ENCODE results near the gene SDC1. TPM values are rescaled to one million over a fixed set of nuclear protein-coding genes. Genes with fewer than 3 reads are reported as not detected.

The SDC1 gene
- total RNA-seq, 1 experiment from 2014 or later, result 22.3 TPM

DNA sequence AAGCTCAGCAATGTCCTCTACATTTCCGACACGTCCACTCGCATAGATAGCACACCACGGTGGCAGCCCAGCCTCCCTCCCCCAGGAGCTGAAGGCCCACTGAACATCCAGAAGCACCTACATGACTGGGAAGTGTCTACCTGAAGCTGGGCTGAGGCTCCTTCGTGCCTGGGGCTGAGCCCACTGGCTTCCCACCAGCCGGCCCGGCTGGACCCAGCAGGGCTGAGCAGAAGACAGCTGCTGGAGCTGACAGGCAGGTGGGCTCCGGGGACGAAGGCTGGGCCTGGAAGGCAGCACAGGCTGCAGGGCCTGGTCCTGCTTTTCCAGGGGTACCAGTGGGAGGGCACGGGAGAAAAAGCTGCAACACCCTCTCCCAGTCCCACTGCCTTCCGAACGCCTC lies 13.5 kb downstream of the SDC1 start:
- H2BK15ac ChIP-seq (ENCODE audit: low read depth, low read length), result no peak overlapping the region
- H3K4me2 ChIP-seq (ENCODE audit: insufficient read depth, insufficient read length, low read length), result no peak overlapping the region
- peaks cover 34 to 52% of the 10 kb centered on the region in 2 experiments for H3K4me1 Mint-ChIP-seq
- no peaks in the 10 kb centered on the region for H3K27me3 ChIP-seq (ENCODE audit: insufficient read depth, low read length)
- H4K8ac ChIP-seq (replicated peaks; ENCODE audit: insufficient read length, low read depth, low read length), result no peak overlapping the region
- no peak overlapping the region for H3K27ac ChIP-seq (ENCODE audit: insufficient read length, low read depth, low read length)
- H3K4me3 Mint-ChIP-seq, result no peak overlapping the region
- no peak overlapping the region for H3K18ac ChIP-seq (ENCODE audit: insufficient read length, low read depth, low read length)
- H3K36me3 Mint-ChIP-seq (ENCODE audit: insufficient read depth in 1 of 3, low read depth in 3 of 3), result peaks cover 0 to 2% (median 0%) of the 10 kb centered on the region in 3 experiments; a peak in 2 of 7 replicates
- H2BK12ac ChIP-seq (ENCODE audit: insufficient read length, low read depth, low read length), result no peak overlapping the region
- no peak overlapping the region for H2BK120ac ChIP-seq (ENCODE audit: low read depth, low read length, poor library complexity, severe bottlenecking)
- no CpG with 5 or more reads among the region's 12 CpGs for WGBS (ENCODE audit: extremely low coverage, insufficient read length, low lambda C conversion rate)
- no peak overlapping the region for H3K27ac Mint-ChIP-seq
- H3K23ac ChIP-seq (ENCODE audit: insufficient read length, low read depth, low read length), result no peak overlapping the region
- H2BK5ac ChIP-seq (ENCODE audit: insufficient read length, low read length), result no peak overlapping the region
- H3K14ac ChIP-seq (ENCODE audit: insufficient read depth, low read length), result 0 out of 2 replicates have a peak overlapping the region, but pooled peaks have one; percentile 25
- H3K79me2 ChIP-seq (ENCODE audit: insufficient read depth, low read length), result peaks cover 2% of the 10 kb centered on the region; the same call in 1 of the 2 replicates
- H3K79me1 ChIP-seq (ENCODE audit: insufficient read depth, low read depth, low read length, poor library complexity, severe bottlenecking), result peaks cover 4% of the 10 kb centered on the region
- H4K91ac ChIP-seq (ENCODE audit: insufficient read length, low read depth, low read length), result no peak overlapping the region
- TF ChIP-seq, protein P1, sequence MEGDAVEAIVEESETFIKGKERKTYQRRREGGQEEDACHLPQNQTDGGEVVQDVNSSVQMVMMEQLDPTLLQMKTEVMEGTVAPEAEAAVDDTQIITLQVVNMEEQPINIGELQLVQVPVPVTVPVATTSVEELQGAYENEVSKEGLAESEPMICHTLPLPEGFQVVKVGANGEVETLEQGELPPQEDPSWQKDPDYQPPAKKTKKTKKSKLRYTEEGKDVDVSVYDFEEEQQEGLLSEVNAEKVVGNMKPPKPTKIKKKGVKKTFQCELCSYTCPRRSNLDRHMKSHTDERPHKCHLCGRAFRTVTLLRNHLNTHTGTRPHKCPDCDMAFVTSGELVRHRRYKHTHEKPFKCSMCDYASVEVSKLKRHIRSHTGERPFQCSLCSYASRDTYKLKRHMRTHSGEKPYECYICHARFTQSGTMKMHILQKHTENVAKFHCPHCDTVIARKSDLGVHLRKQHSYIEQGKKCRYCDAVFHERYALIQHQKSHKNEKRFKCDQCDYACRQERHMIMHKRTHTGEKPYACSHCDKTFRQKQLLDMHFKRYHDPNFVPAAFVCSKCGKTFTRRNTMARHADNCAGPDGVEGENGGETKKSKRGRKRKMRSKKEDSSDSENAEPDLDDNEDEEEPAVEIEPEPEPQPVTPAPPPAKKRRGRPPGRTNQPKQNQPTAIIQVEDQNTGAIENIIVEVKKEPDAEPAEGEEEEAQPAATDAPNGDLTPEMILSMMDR (conservative IDR thresholded peaks at IDR 0.05), result no peak
- H3K4me1 ChIP-seq (ENCODE audit: insufficient read depth, low read length), result no peaks in the 10 kb centered on the region; the same call in 1 of the 2 replicates
- H4K20me1 ChIP-seq (ENCODE audit: control insufficient read depth, insufficient read depth, insufficient read length), result peaks cover 2% of the 10 kb centered on the region
- DNase-seq, result no peak
- no peak overlapping the region for H3K9ac ChIP-seq (ENCODE audit: extremely low read depth, insufficient read length, low read length)
- no peaks in the 10 kb centered on the region for H3K23me2 ChIP-seq (ENCODE audit: insufficient read length, low read depth, low read length, poor library complexity, severe bottlenecking)
- H3K56ac ChIP-seq (ENCODE audit: insufficient read length, low read depth, low read length), result no peak overlapping the region
- H4K5ac ChIP-seq (ENCODE audit: insufficient read length, low read depth, low read length), result no peak overlapping the region
- H3K27me3 Mint-ChIP-seq (ENCODE audit: low read depth), result no peaks in the 10 kb centered on the region
- no peaks in the 10 kb centered on the region for H3K9me3 ChIP-seq (ENCODE audit: control insufficient read depth, low read depth, low read length)
- H2BK20ac ChIP-seq (ENCODE audit: low read depth, low read length, poor library complexity, severe bottlenecking), result no peak overlapping the region
- H2AFZ ChIP-seq (ENCODE audit: low read length), result no peak overlapping the region
- H3T11ph ChIP-seq (ENCODE audit: low read length), result no peak overlapping the region
- no peak overlapping the region for H2AK5ac ChIP-seq (ENCODE audit: insufficient read length, low read length)
- no peak overlapping the region for H3K4ac ChIP-seq (ENCODE audit: low read depth, low read length)
- no peaks in the 10 kb centered on the region for H3K9me3 Mint-ChIP-seq
